Epithelial cell of esophagus (primary cell): ENCODE data around the gene TICRR.

ENCODE experiments used
- DNase-seq: peaks from one replicate; pipeline ENCODE4 v3.0.0; 2010; ENCODE audit warnings: low read depth
- H3K4me3 ChIP-seq: 2 replicates; pipeline ENCODE4 v1.5.1; 2011; ENCODE audit warnings: mild to moderate bottlenecking, low read length, control low read depth
- TF ChIP-seq, protein P1 (sequence below): IDR thresholded peaks from 2 replicates; pipeline ENCODE4 v1.5.1; 2011; ENCODE audit warnings: low read depth, mild to moderate bottlenecking, low read length, control low read depth, inconsistent platforms; ENCODE audit not compliant: insufficient read depth; ENCODE audit errors: missing control alignments

TICRR gene

DNA sequence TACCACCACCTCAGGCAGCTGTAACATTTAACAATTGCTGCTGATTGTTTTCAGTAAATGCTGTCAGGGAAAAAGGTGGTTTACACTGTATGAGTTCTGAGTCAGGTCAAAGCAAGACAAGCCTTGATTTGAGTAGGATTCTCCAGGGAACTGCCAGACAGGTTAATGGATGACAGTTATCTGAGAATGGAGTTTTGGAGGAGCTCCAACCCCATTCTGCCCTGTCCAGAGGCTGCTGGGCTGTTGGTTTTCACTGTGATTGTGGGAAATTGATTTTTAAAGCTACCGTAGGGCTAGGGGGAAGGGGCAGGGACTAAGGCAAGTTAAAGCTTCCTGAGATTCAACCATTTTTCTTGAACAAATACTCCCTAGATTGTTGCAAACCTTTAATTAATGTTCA, 39.9 kb downstream of the TICRR start:
- TF ChIP-seq, protein P1, sequence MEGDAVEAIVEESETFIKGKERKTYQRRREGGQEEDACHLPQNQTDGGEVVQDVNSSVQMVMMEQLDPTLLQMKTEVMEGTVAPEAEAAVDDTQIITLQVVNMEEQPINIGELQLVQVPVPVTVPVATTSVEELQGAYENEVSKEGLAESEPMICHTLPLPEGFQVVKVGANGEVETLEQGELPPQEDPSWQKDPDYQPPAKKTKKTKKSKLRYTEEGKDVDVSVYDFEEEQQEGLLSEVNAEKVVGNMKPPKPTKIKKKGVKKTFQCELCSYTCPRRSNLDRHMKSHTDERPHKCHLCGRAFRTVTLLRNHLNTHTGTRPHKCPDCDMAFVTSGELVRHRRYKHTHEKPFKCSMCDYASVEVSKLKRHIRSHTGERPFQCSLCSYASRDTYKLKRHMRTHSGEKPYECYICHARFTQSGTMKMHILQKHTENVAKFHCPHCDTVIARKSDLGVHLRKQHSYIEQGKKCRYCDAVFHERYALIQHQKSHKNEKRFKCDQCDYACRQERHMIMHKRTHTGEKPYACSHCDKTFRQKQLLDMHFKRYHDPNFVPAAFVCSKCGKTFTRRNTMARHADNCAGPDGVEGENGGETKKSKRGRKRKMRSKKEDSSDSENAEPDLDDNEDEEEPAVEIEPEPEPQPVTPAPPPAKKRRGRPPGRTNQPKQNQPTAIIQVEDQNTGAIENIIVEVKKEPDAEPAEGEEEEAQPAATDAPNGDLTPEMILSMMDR: no peak
- no peak for DNase-seq
- H3K4me3 ChIP-seq: no peak overlapping the region

DNA sequence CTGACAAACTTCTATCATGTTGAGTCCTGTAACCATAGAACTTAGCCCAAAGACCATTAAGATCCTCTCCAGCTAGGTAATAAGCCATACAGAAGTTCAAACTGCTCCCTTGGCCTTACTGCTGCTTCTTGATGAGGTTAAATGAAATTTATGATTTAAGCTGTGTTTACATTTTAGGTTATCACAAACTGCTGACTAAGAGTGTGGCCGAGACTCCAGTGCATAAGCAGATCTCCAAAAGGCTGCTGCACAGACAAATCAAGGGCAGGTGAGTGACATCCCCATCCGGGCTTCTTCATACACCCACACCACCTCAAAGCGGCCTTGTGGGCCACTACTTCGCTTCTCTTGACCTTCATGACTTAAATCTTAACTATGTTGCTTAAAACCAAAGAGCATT, 41.0 kb downstream of the TICRR start:
- TF ChIP-seq, protein P1: no peak

DNA sequence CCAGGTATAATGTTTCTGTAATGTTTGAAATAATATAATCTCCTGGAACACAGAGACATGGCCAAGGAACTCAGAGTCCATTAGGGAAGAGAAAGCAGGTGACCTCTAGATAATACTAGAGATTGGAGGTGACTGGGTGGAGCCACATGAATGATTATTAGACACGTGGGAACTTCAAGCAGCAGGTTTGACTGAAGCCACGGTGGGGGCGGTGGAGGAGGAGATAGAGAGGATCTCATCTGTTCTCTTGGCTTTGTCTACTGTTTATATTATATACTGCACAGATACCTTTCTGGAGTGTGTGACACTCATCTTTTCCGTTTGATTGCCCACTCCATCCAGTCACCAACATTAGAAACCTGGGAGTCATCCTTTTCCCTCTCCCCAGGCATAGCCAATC, 46.3 kb downstream of the TICRR start:
- no peak overlapping the region for H3K4me3 ChIP-seq
- TF ChIP-seq, protein P1: no peak
- DNase-seq: no peak

More for the DNA sequence above, 41.0 kb downstream of the TICRR start:
- H3K4me3 ChIP-seq: no peak overlapping the region
- DNase-seq: no peak

DNA sequence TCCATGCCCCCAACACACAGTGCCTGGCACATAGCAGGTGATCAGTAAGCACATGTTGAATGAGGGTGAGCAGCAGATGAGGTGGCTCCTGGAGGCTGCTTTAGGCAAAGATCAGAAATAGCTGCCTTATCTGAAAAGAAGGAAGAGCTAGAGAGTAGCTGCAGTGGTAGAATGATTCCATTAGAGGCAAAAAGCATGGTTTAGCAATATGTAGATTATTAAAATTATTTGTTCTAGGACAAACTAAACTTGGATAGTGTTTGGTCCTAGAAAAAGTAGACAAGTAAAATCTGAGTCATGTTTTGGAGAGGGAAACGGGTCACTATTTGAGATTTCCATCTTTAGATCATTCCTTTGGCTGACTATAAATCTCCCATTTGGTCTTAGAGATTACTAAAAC, 47.9 kb downstream of the TICRR start:
- no peak for DNase-seq
- no peak overlapping the region for H3K4me3 ChIP-seq
- TF ChIP-seq, protein P1: no peak

DNA sequence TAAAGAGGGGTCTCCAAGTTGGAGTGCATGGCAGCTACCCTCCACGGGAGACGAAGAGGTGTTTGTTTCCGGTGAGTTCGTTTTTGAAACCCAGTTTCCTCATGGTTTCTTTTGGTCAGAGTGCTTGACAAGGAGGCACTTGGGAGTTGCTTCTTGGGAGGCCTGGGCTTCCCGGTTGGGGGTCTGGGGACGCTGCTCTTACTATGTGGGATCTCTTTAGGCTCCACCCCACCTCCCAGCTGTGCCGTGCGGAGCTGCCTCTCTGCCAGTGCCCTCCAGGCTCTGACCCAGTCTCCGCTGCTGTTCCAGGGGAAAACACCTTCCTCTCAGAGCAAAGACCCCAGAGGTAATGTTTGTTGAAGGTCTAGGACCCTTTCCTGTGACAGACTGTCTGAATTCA, 50.4 kb downstream of the TICRR start:
- TF ChIP-seq, protein P1: no peak
- no peak overlapping the region for H3K4me3 ChIP-seq
- DNase-seq: no peak

DNA sequence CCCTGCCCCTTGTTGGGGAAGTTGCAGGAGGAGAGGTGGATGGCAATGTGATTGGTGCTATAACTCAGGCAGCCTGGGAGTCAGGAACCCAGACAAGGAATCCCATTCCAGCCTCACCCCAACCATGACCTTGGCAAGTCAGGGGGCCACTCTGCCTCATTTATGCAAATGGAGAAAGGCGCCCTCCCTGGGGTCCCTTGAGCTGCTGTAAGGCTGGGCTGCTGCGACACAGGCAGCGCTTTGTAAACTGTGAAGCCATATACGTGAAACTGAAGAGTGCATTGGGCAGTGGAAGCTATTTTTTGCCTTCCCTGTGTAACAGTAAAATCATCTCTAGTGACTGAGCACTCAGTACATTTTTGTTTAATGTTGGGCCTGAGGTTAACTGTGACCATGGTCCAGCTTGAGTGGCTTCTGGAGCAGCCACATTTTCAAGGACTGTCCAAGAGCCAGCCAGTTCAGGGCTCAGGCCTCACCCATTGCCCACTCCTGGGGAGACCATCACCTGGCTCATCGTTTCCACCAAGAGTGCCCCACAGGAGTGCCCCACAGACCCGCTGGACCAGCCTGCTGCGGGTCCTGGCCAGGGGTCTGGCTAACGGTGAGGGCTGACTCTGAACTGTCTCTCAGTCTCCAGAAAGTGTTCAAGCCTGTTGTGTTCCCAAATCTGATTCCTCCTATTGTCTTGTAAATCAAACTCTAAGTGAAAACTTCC, 52.1 kb downstream of the TICRR start:
- TF ChIP-seq, protein P1: no peak
- DNase-seq: no peak
- H3K4me3 ChIP-seq: no peak overlapping the region

DNA sequence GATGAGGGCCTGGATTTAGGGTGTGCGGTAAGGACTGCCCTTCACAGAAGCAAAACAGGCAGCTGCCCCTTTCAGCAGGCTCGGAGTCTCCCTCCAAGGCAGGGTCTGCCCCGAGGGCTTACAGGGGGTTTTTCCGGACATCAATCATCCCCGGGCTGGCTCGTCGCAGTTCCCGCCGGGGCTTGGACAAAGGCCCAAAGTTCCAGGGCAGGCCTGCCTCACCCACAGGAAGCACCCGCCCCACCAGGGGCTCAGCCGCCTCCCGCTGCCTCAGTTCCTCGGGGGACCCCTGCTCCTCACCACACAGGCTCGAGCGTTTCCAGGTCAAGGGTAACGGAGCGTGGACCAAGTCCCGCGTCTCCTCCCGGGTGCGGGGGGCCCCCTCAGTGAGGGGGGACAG, 53.0 kb downstream of the TICRR start:
- TF ChIP-seq, protein P1: no peak
- no peak overlapping the region for H3K4me3 ChIP-seq
- no peak for DNase-seq
